HG02678 (cell line): ENCODE results near the gene AJAP1.

Experiments used
- ATAC-seq: cut with Tn5 transposase; IDR thresholded peaks from one replicate; pipeline ENCODE4 v1.9.1; 2021; ENCODE audit warnings: mild to moderate bottlenecking, moderate library complexity; ENCODE audit not compliant: unreplicated experiment

AJAP1 gene

GRCh38 chr1:4728319-4729089 lies 74.1 kb downstream of the AJAP1 start:
- no peak for ATAC-seq

- ATAC-seq = no peak
Measured at GRCh38 chr1:4729090-4729471, 74.7 kb downstream of the AJAP1 start.

GRCh38 chr1:4730078-4730477 lies 75.7 kb downstream of the AJAP1 start:
- ATAC-seq = no peak

GRCh38 chr1:4733446-4734177 lies 79.2 kb downstream of the AJAP1 start:
- no peak for ATAC-seq

- no peak for ATAC-seq
Measured at GRCh38 chr1:4734219-4734618, 79.8 kb downstream of the AJAP1 start.

GRCh38 chr1:4734791-4735190 lies 80.4 kb downstream of the AJAP1 start:
- ATAC-seq = no peak

GRCh38 chr1:4736254-4736653 lies 81.8 kb downstream of the AJAP1 start:
- no peak for ATAC-seq

- no peak for ATAC-seq
Measured at GRCh38 chr1:4741876-4742423, 87.5 kb downstream of the AJAP1 start.

GRCh38 chr1:4743978-4744750 lies 89.8 kb downstream of the AJAP1 start:
- no peak for ATAC-seq

GRCh38 chr1:4745560-4745959 lies 91.2 kb downstream of the AJAP1 start:
- ATAC-seq = no peak

GRCh38 chr1:4749406-4749805 lies 95.0 kb downstream of the AJAP1 start:
- no peak for ATAC-seq

GRCh38 chr1:4750177-4750576 lies 95.8 kb downstream of the AJAP1 start:
- ATAC-seq = no peak

- ATAC-seq = no peak
Measured at GRCh38 chr1:4752059-4752458, 97.7 kb downstream of the AJAP1 start.

GRCh38 chr1:4754816-4755215 lies 100.4 kb downstream of the AJAP1 start:
- ATAC-seq = no peak

GRCh38 chr1:4755301-4755845 lies 101.0 kb downstream of the AJAP1 start:
- no peak for ATAC-seq

- ATAC-seq = no peak
Measured at GRCh38 chr1:4755864-4756504, 101.6 kb downstream of the AJAP1 start.

GRCh38 chr1:4756851-4757580 lies 102.6 kb downstream of the AJAP1 start:
- no peak for ATAC-seq

GRCh38 chr1:4759671-4760070 lies 105.3 kb downstream of the AJAP1 start:
- no peak for ATAC-seq

- no peak for ATAC-seq
Measured at GRCh38 chr1:4760088-4760487, 105.7 kb downstream of the AJAP1 start.

GRCh38 chr1:4761324-4761723 lies 106.9 kb downstream of the AJAP1 start:
- no peak for ATAC-seq
